Measurements from ENCODE around the gene TMEM50B.

The TMEM50B gene

GRCh38 chr21:33478935-33479678 is 667 bp downstream of the TMEM50B start:
- peaks cover 21% of the 10 kb centered on the region for H3K79me2 ChIP-seq (ENCODE audit: insufficient read depth, low read length)
- no peak overlapping the region for H2AFZ ChIP-seq (ENCODE audit: low read length)
- peak overlapping the region; percentile 49 for H3K27ac ChIP-seq (ENCODE audit: low read depth, low read length, poor library complexity, severe bottlenecking)
- peaks cover 4% of the 10 kb centered on the region for H3K36me3 ChIP-seq (ENCODE audit: insufficient read depth, low read length)
- no peaks in the 10 kb centered on the region for H3F3A ChIP-seq (ENCODE audit: insufficient read depth, low read length)
- TF ChIP-seq EZH2 (IDR thresholded peaks at IDR 0.05; ENCODE audit: borderline replicate concordance, low read length) = no peak
- TF ChIP-seq CTCF (IDR thresholded peaks at IDR 0.05; ENCODE audit: low read length) = peak; percentile 38; the same call in 1 of the 2 replicates
- peak overlapping the region; percentile 71 for H3K4me3 ChIP-seq (ENCODE audit: low read depth, low read length, poor library complexity, severe bottlenecking)
- no peaks in the 10 kb centered on the region for H3K27me3 ChIP-seq (ENCODE audit: insufficient read depth, low read length)
- H3K4me1 ChIP-seq (ENCODE audit: insufficient read depth, low read length, severe bottlenecking) = peaks cover 13% of the 10 kb centered on the region
- peak overlapping the region; percentile 97 for H3K4me2 ChIP-seq (ENCODE audit: low read length)
- H3K9me3 ChIP-seq (ENCODE audit: low read length) = no peaks in the 10 kb centered on the region
- no peaks in the 10 kb centered on the region for H4K20me1 ChIP-seq (ENCODE audit: insufficient read depth, low read length)
- H3K9me2 ChIP-seq (ENCODE audit: low read depth, low read length) = no peaks in the 10 kb centered on the region
- H3K9ac ChIP-seq (ENCODE audit: low read length) = peak overlapping the region; percentile 64

GRCh38 chr21:33478182-33478581 is 1.6 kb downstream of the TMEM50B start:
- Histone ChIP-seq H3K9me3 (ENCODE audit: low read length) (0 out of 2 replicates have a peak, but pooled peaks cover 3% of the 10 kb centered on the region), H3K4me1 (ENCODE audit: insufficient read depth, low read length, severe bottlenecking) (peaks cover 13% of the 10 kb centered on the region), H3K4me3 (ENCODE audit: low read depth, low read length, poor library complexity, severe bottlenecking) (peak overlapping the region; percentile 71), H3K79me2 (ENCODE audit: insufficient read depth, low read length) (peaks cover 30% of the 10 kb centered on the region), H3K27me3 (ENCODE audit: insufficient read depth, low read length) (no peaks in the 10 kb centered on the region), H3F3A (ENCODE audit: insufficient read depth, low read length) (no peaks in the 10 kb centered on the region), H3K9me2 (ENCODE audit: low read depth, low read length) (no peaks in the 10 kb centered on the region), H4K20me1 (ENCODE audit: insufficient read depth, low read length) (no peaks in the 10 kb centered on the region), H3K36me3 (ENCODE audit: insufficient read depth, low read length) (peaks cover 11% of the 10 kb centered on the region), H3K9ac (ENCODE audit: low read length) (peak overlapping the region; percentile 64), H2AFZ (ENCODE audit: low read length) (no peak overlapping the region), H3K4me2 (ENCODE audit: low read length) (peak overlapping the region; percentile 97), H3K27ac (ENCODE audit: low read depth, low read length, poor library complexity, severe bottlenecking) (peak overlapping the region; percentile 49)
- TF ChIP-seq CTCF (IDR thresholded peaks at IDR 0.05; ENCODE audit: low read length) (no peak), EZH2 (IDR thresholded peaks at IDR 0.05; ENCODE audit: borderline replicate concordance, low read length) (no peak)

- H3K4me2 ChIP-seq (ENCODE audit: low read length) = no peak overlapping the region
- no peaks in the 10 kb centered on the region for H3K27me3 ChIP-seq (ENCODE audit: insufficient read depth, low read length)
- no peak for TF ChIP-seq CTCF (IDR thresholded peaks at IDR 0.05; ENCODE audit: low read length)
- TF ChIP-seq EZH2 (IDR thresholded peaks at IDR 0.05; ENCODE audit: borderline replicate concordance, low read length) = no peak
- no peak overlapping the region for H3K27ac ChIP-seq (ENCODE audit: low read depth, low read length, poor library complexity, severe bottlenecking)
- 0 out of 2 replicates have a peak, but pooled peaks cover 3% of the 10 kb centered on the region for H3K9me3 ChIP-seq (ENCODE audit: low read length)
- H3K36me3 ChIP-seq (ENCODE audit: insufficient read depth, low read length) = peaks cover 11% of the 10 kb centered on the region
- no peak overlapping the region for H2AFZ ChIP-seq (ENCODE audit: low read length)
- no peaks in the 10 kb centered on the region for H3F3A ChIP-seq (ENCODE audit: insufficient read depth, low read length)
- peaks cover 13% of the 10 kb centered on the region for H3K4me1 ChIP-seq (ENCODE audit: insufficient read depth, low read length, severe bottlenecking)
- no peaks in the 10 kb centered on the region for H3K9me2 ChIP-seq (ENCODE audit: low read depth, low read length)
- no peaks in the 10 kb centered on the region for H4K20me1 ChIP-seq (ENCODE audit: insufficient read depth, low read length)
- H3K79me2 ChIP-seq (ENCODE audit: insufficient read depth, low read length) = peaks cover 42% of the 10 kb centered on the region
- H3K4me3 ChIP-seq (ENCODE audit: low read depth, low read length, poor library complexity, severe bottlenecking) = no peak overlapping the region
- no peak overlapping the region for H3K9ac ChIP-seq (ENCODE audit: low read length)
Observed at GRCh38 chr21:33477066-33477465, 2.7 kb downstream of the TMEM50B start.

All from OCI-LY1 (cell line).